HG02885 (cell line): ENCODE data around the gene AOX1.
"Not testable (repeated sequence)": the region's sequence is repeated elsewhere in the genome, so short reads cannot be mapped to it uniquely, and the experiment has no call there.

Experiments used
- ATAC-seq: cut with Tn5 transposase; IDR thresholded peaks from one replicate; pipeline ENCODE4 v1.9.1; 2021; ENCODE audit warnings: mild to moderate bottlenecking; ENCODE audit not compliant: unreplicated experiment, poor library complexity

Gene AOX1

DNA sequence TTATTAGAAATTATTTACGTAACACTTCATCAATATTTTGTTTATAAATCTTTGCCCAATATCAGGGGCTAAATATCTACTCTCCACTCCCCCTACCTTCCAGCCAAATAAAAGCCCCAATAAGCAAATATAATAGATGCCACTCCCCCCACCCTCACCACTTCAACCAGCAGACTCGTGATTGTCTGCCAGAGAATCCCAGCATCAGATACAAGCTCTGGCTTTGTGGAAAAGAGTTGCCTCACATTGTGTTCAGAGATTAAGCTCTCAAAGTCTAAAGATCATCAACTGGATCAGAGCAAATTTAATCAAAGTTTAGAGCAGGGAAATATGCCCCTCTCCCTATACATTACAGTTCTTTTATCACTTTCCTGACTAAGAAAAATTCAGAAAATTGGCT lies 39.5 kb downstream of the AOX1 start:
- no peak for ATAC-seq

GRCh38 chr2:200625958-200626363 lies 40.1 kb downstream of the AOX1 start:
- no peak for ATAC-seq

DNA sequence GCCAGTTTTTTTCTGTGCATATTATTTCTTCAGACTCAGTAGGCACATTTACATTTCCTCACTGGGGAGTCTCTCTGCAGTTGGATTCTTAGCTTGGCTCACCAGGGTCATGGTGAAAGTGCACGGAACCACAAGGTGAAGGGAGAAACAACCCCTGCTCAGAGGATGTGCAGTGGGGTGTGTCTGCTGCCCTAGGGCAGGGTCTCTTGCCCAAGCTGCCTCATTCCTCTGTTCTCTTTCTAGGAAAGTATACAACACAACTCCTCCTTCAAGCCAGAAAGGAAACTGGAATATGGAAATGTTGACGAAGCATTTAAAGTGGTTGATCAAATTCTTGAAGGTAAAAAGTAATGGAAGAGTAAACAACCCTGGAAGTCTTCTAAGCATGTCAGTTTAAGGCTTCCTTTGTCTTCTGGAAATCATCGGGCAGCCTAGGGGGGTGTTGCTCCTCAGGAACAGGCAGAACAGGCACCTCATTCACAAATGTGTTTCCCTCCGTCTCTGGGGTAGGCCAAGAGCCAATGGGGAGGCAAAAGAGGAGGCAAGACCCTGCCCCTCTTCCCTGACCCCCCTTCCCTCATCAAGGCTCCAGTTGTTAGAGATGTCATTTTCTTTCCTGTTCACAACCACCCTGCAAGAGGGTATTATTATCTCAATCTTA lies 41.4 kb downstream of the AOX1 start:
- ATAC-seq = no peak

DNA sequence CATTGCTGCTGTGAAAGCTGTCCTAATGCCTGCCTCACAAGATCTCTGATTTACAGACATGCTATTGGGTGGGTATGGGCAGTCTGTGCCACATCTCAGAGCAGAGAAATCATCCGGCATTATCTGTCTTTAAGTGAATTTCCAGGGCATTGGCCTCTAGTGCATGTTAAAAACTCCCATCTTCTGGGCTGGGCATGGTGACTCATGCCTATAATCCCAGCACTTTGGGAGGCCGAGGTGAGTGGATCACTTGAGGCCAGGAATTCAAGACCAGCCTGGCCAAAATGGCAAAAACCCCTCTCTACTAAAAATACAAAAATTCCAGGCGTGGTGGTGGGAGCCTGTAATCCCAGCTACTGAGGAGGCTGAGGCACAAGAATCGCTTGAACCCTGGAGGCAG lies 42.6 kb downstream of the AOX1 start:
- ATAC-seq = not testable (repeated sequence)

GRCh38 chr2:200631287-200631686 lies 45.5 kb downstream of the AOX1 start:
- ATAC-seq = no peak

- ATAC-seq = no peak
These were observed 48.6 kb downstream of the AOX1 start for GRCh38 chr2:200634231-200634964.

DNA sequence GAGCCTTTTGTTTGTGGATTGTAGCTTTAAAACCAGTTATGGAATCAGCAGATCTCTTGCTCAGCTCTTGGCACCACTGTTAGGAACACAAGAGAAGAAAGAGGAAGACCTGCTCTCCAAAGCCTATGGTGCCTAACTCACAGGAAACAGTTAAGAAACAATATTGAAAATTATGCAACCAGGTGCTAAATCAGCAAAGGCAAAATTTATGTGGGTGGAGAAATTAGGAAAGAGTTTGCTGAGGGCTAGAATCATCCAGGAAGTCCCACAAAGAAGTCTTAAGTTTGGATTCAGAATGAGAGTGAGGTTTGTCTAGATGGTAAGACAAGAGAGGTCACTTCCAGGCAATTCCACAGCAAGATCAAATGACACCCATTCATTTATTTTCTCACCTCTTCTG lies 49.4 kb downstream of the AOX1 start:
- no peak for ATAC-seq

DNA sequence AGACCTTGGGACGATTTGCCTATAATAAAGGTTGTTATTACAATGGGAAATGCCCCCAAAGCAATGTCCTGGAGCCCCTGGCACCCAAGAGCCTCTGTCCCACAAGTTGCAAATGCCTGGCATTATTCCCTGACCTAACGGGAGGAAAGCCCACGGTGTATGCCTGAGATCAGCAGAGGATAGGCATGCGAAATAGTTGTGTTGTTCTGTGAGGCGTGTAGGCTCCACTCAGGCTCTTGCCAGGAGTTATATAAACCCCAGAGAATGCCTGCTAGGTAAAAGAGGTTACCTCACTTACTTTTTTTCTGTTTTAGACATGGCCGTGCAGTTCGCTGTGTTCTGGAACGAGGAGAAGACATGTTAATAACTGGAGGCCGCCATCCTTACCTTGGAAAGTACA lies 52.1 kb downstream of the AOX1 start:
- no peak for ATAC-seq

DNA sequence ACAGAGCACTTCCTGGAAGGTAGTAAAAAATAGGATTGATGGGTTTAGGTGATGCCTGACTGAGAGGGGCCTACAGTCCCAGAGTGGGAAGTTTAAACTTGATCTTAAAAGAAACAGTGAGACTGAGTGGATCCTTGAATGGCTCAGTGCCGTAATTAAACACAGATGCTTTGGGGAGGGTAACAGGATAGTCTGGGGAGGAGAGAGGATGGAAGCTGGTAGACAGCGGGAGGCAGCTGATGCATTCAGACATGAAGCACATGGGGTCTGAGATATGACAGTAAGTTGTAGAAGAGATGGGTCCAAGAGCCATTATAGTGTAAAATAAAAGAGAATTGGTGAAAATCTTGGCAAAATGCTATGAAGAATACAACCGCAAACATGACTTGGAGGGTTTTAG lies 54.4 kb downstream of the AOX1 start:
- no peak for ATAC-seq

DNA sequence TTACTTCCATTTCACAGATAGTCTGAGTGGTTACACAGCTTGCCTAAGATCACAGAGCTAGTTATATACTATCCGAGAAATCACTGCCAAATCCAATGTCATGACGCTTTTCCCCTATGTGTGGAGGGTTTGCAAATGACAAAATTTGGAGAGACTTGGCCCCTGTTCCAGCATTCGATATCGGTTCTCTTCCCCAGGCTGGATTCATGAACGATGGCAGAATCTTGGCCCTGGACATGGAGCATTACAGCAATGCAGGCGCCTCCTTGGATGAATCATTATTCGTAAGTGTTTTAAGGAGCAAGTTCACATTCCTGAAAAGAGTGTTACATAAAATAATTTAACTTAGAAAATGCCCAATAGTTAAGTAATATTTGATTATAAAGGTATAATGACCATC lies 55.1 kb downstream of the AOX1 start:
- no peak for ATAC-seq

- ATAC-seq = not testable (repeated sequence)
These were observed 62.9 kb downstream of the AOX1 start for GRCh38 chr2:200648518-200649281.

- no peak for ATAC-seq
These were observed 63.9 kb downstream of the AOX1 start for GRCh38 chr2:200649724-200650123.

DNA sequence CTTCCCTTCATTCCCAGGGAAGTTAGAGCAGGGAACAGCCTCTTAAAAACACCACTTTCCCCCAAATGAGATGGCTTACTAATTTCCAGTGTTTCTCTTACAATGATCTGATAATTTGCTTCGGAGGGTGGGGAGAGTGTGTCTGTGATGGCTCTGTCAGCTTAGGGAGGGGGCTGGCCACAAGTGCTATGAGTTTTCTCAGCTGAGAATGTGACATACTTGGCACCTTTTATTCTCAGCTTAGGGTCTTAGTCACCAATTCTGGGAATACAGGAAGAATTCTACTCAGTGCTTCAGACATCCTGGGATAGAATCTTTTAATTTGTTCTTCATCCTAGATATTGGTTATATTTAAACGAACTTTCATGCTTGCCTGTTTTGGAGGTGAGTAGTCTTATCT lies 64.4 kb downstream of the AOX1 start:
- no peak for ATAC-seq

DNA sequence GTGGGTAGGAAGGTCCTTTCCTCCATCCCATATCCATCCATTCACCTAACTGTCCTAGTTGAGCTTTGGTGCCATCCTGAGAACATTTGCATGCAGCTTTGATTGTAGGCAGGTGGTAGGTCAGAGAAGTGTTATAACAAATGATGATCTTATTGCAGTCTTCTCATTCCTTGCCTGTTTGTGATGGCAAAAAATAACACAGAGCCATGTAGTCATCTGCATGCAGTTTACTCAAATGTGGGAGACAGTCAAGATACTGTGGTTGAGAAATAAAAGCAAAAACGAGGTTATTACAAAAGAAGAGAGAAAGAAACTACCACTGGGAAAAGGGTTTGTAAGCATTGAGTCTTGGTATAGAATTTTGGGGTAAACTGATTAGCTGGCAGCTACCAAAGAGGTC lies 66.3 kb downstream of the AOX1 start:
- no peak for ATAC-seq

DNA sequence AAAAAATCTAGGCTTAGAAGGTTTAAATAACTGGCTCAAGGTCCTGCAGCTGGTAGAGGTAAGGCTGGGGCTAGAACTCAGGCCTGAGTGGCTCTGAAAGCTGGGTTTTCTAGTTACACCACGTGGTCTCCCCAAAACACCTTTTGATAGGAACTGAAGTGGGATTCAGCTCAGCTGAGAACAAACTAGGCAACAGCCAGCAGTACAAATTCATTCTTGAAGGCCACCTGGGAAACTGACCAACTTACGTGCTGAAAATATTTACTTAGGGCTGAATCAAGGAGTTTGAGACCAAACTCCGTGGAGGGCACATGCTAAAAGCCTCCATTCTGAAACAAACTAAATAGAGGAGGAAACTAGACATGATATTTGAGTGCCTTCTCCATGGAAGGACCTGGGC lies 67.2 kb downstream of the AOX1 start:
- ATAC-seq = no peak

- ATAC-seq = no peak
These were observed 69.0 kb downstream of the AOX1 start for GRCh38 chr2:200654823-200655222.

- no peak for ATAC-seq
These were observed 70.2 kb downstream of the AOX1 start for GRCh38 chr2:200655918-200656580.

DNA sequence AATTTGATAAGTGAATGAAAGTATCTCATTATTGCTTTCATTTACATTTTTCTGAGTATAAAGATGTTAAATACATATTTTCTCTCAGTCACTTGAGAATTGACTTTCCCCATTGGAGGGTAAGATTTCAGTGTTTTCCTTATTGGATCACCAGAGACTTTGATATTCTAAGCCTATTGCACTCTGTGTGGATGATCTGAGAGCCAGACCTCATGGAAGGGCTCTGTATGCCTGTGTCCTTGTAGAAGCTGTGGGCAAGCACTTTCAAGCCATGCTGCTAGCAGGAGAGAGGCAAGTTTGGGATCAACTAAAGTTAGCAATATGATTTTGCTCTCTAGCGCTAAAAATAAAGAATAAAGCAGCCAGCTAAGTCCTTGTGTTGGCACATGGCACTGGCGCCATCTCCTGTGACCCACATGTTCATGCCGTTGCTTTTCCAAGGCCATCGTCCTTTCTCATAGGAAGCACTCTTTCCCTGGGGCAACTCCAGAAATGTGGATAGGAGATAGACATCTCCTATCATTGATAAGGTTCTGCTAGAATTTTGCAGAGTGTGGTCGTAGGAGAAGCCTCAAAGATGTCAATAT lies 72.6 kb downstream of the AOX1 start:
- ATAC-seq = no peak

- ATAC-seq = no peak
These were observed 73.6 kb downstream of the AOX1 start for GRCh38 chr2:200659410-200659809.

DNA sequence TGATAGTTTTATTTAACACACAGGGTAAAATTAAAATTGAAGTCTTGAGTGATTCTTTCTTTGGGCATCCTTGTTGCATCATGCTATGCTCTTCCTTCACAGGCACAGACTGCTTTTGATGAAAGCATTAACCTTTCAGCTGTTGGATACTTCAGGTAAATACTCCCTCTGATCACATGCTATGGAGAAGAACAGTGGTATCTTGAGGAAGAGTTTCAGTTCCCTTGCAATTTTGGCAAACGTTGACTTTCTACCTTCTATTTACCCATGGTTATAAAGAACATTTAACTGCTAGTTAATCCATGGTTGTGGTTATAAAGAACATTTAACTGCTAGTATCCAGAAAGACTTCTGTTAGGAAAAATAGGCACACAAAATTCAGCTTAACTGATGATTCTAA lies 75.7 kb downstream of the AOX1 start:
- ATAC-seq = no peak

GRCh38 chr2:200662727-200663126 lies 76.9 kb downstream of the AOX1 start:
- no peak for ATAC-seq
